ENCODE measurements around the gene TP53BP2.

The TP53BP2 gene

GRCh38 chr1:223792046-223792445, 53.7 kb downstream of the TP53BP2 start:
- no peak for DNase-seq (ENCODE audit: low spot score)

- DNase-seq (ENCODE audit: low spot score) = no peak
These were observed 56.9 kb downstream of the TP53BP2 start for GRCh38 chr1:223788746-223789415.

GRCh38 chr1:223785808-223786207, 59.9 kb downstream of the TP53BP2 start:
- no peak for DNase-seq (ENCODE audit: low spot score)

GRCh38 chr1:223784541-223784940, 61.2 kb downstream of the TP53BP2 start:
- DNase-seq (ENCODE audit: low spot score) = no peak

- DNase-seq (ENCODE audit: low spot score) = no peak
These were observed 62.1 kb downstream of the TP53BP2 start for GRCh38 chr1:223783676-223784075.

GRCh38 chr1:223780949-223781348, 64.8 kb downstream of the TP53BP2 start:
- no peak for DNase-seq (ENCODE audit: low spot score)

- no peak for DNase-seq (ENCODE audit: low spot score)
These were observed 65.4 kb downstream of the TP53BP2 start for GRCh38 chr1:223780318-223780717.

GRCh38 chr1:223776826-223777454, 68.8 kb downstream of the TP53BP2 start:
- no peak for DNase-seq (ENCODE audit: low spot score)

- no peak for DNase-seq (ENCODE audit: low spot score)
These were observed 69.5 kb downstream of the TP53BP2 start for GRCh38 chr1:223776075-223776814.

GRCh38 chr1:223775711-223776074, 70.1 kb downstream of the TP53BP2 start:
- DNase-seq (ENCODE audit: low spot score) = no peak

- DNase-seq (ENCODE audit: low spot score) = no peak
These were observed 70.7 kb downstream of the TP53BP2 start for GRCh38 chr1:223775054-223775453.

- DNase-seq (ENCODE audit: low spot score) = no peak
These were observed 71.5 kb downstream of the TP53BP2 start for GRCh38 chr1:223774134-223774814.

- no peak for DNase-seq (ENCODE audit: low spot score)
These were observed 73.0 kb downstream of the TP53BP2 start for GRCh38 chr1:223772771-223773160.

- no peak for DNase-seq (ENCODE audit: low spot score)
These were observed 73.7 kb downstream of the TP53BP2 start for GRCh38 chr1:223771814-223772770.

GRCh38 chr1:223771469-223771813, 74.3 kb downstream of the TP53BP2 start:
- DNase-seq (ENCODE audit: low spot score) = no peak

- no peak for DNase-seq (ENCODE audit: low spot score)
These were observed 75.0 kb downstream of the TP53BP2 start for GRCh38 chr1:223770621-223771315.

- no peak for DNase-seq (ENCODE audit: low spot score)
These were observed 79.9 kb downstream of the TP53BP2 start for GRCh38 chr1:223765719-223766340.

GRCh38 chr1:223765036-223765718, 80.6 kb downstream of the TP53BP2 start:
- peak; percentile 89 for DNase-seq (ENCODE audit: low spot score)

- DNase-seq (ENCODE audit: low spot score) = no peak
These were observed 81.9 kb downstream of the TP53BP2 start for GRCh38 chr1:223763881-223764280.

- DNase-seq (ENCODE audit: low spot score) = no peak
These were observed 82.5 kb downstream of the TP53BP2 start for GRCh38 chr1:223763251-223763650.
